CD4-positive, alpha-beta T cell treated with Interleukin-4 for 1 hour (primary cell): ENCODE data around the gene PJA2.
"Not testable (repeated sequence)": the region's sequence is repeated elsewhere in the genome, so short reads cannot be mapped to it uniquely, and the experiment has no call there.

Experiments
- DNase-seq, 2 donors: peaks; one replicate each; pipeline ENCODE4 v3.0.0-alpha.2; 2020 to 2022

PJA2 gene

GRCh38 chr5:109409844-109410388 is at the start of gene PJA2:
PJA2 (minus strand) TSS chr5:109409974; CDS start chr5:109383433, 26,541 bp downstream.
- peak; percentile 97 to 98 for DNase-seq

- no peak for DNase-seq
These were observed 45.9 kb upstream of the PJA2 start for GRCh38 chr5:109455598-109456096.

GRCh38 chr5:109454731-109455505 is 45.1 kb upstream of the PJA2 start:
- no peak for DNase-seq

GRCh38 chr5:109453251-109453650 is 43.5 kb upstream of the PJA2 start:
- DNase-seq, result no peak

- DNase-seq, result no peak
These were observed 42.9 kb upstream of the PJA2 start for GRCh38 chr5:109452661-109453060.

- DNase-seq, result no peak
These were observed 41.4 kb upstream of the PJA2 start for GRCh38 chr5:109451146-109451545.

- DNase-seq, result no peak
These were observed 40.5 kb upstream of the PJA2 start for GRCh38 chr5:109450129-109450877.

- no peak for DNase-seq
These were observed 39.1 kb upstream of the PJA2 start for GRCh38 chr5:109448838-109449237.

GRCh38 chr5:109439590-109439989 is 29.8 kb upstream of the PJA2 start:
- no peak for DNase-seq

- DNase-seq, result no peak
These were observed 16.3 kb upstream of the PJA2 start for GRCh38 chr5:109426075-109426474.

- not testable (repeated sequence) for DNase-seq
These were observed 15.7 kb upstream of the PJA2 start for GRCh38 chr5:109425521-109425920.

GRCh38 chr5:109421956-109422355 is 12.2 kb upstream of the PJA2 start:
- DNase-seq, result no peak

GRCh38 chr5:109418712-109419352 is 9.1 kb upstream of the PJA2 start:
- no peak for DNase-seq

GRCh38 chr5:109416882-109417281 is 7.1 kb upstream of the PJA2 start:
- DNase-seq, result no peak

GRCh38 chr5:109413921-109414461 is 4.2 kb upstream of the PJA2 start:
- not testable (repeated sequence) for DNase-seq

- no peak for DNase-seq
These were observed 3.7 kb upstream of the PJA2 start for GRCh38 chr5:109413458-109413857.

- DNase-seq, result no peak
These were observed 3.2 kb upstream of the PJA2 start for GRCh38 chr5:109412981-109413402.

- peak in 1 of 2 donors; percentile 46 for DNase-seq
These were observed 1.9 kb upstream of the PJA2 start for GRCh38 chr5:109411627-109412026.

- no peak for DNase-seq
These were observed 1.4 kb upstream of the PJA2 start for GRCh38 chr5:109411149-109411514.

- peak in 1 of 2 donors; percentile 65 for DNase-seq
These were observed 795 bp upstream of the PJA2 start for GRCh38 chr5:109410389-109411148.

GRCh38 chr5:109408991-109409843 is 557 bp downstream of the PJA2 start:
- peak; percentile 87 for DNase-seq
